Neural crest cell (in vitro differentiated cells): ENCODE data around the gene KYAT1. TPM values are rescaled to one million over a fixed set of nuclear protein-coding genes. Genes with fewer than 3 reads are reported as not detected.

Experiments
- DNase-seq: peaks from one replicate; pipeline ENCODE4 v3.0.0; 2021; ENCODE audit warnings: low read depth, mixed read lengths, low spot score
- H3K27ac Mint-ChIP-seq: one replicate; pipeline ENCODE4 v1.8.0; 2021; ENCODE audit warnings: mild to moderate bottlenecking, mixed read lengths; ENCODE audit not compliant: unreplicated experiment
- H3K27me3 Mint-ChIP-seq: 2 replicates; pipeline ENCODE4 v1.8.0; 2021; ENCODE audit warnings: low read depth, mild to moderate bottlenecking, mixed read lengths
- H3K36me3 Mint-ChIP-seq: 2 replicates; pipeline ENCODE4 v1.8.0; 2021; ENCODE audit warnings: low read depth, mild to moderate bottlenecking, mixed read lengths
- H3K4me1 Mint-ChIP-seq: 2 replicates; pipeline ENCODE4 v1.8.0; 2021; ENCODE audit warnings: mixed read lengths
- H3K4me3 Mint-ChIP-seq: one replicate; pipeline ENCODE4 v1.8.0; 2021; ENCODE audit warnings: mild to moderate bottlenecking, mixed read lengths
- H3K9me3 Mint-ChIP-seq: 2 replicates; pipeline ENCODE4 v1.8.0; 2021; ENCODE audit warnings: mixed read lengths
- total RNA-seq: library from RNA; stranded (reverse); gene quantifications from 2 replicates; pipeline ENCODE4 v1.2.1, GENCODE V29; 2021
- TF ChIP-seq, protein P1 (sequence below): fragments of 200-600 bp; sonication (generic); conservative IDR thresholded peaks from 2 replicates; pipeline ENCODE4 v1.5.0; 2021; ENCODE audit warnings: antibody characterized with exemption, mild to moderate bottlenecking

KYAT1 gene
- total RNA-seq, 1 donor from 2014 or later = 17.7 TPM

DNA sequence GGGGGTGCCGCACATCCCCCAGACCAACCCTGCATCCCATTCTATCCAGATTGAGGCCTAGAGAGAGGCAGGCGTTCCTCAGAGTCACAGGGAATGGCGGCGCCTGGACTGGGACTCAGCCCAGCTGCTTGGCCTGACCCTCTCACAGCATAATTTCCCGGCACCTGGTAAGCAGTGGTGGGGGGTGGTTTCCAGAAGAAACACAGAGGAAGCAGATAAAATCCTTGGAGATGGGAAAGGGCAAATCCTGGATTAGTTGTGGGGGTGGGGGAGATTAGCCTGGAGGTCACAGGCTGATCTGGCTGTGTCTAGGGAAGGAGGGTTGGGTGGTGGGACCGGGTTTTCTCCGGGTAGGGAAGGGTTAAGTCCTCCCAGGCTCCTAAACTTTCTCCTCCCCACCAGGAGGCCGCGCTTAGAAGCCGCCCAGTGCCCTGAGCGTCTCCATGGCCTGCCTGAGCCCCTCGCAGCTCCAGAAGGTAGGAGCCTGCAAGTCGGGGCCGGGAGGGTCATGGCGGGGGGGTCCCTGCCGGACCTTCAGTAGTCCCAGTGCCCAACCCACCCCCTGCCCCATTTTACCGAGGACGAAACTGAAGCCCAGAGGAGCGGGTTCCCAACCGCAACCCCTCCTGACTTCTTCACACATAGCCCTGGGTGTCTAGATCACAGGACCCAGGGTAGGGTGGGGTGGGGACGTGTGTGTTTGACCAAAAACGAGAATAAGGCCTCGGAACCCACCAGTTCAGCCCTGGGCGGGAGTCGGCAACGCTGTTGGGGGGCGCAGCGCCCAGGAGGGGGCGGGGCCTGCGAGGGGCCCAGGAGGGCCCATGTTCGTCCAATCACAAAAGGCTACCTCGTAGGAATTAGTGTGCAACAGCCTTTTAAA, 40.4 kb upstream of the KYAT1 start:
- no peaks in the 10 kb centered on the region for H3K36me3 Mint-ChIP-seq
- peak; percentile 54 for DNase-seq
- H3K27me3 Mint-ChIP-seq = no peaks in the 10 kb centered on the region
- peak overlapping the region; percentile 89 for H3K4me3 Mint-ChIP-seq
- peaks cover 12% of the 10 kb centered on the region for H3K4me1 Mint-ChIP-seq
- H3K27ac Mint-ChIP-seq = peak overlapping the region; percentile 96
- H3K9me3 Mint-ChIP-seq = no peaks in the 10 kb centered on the region
- TF ChIP-seq, protein P1, sequence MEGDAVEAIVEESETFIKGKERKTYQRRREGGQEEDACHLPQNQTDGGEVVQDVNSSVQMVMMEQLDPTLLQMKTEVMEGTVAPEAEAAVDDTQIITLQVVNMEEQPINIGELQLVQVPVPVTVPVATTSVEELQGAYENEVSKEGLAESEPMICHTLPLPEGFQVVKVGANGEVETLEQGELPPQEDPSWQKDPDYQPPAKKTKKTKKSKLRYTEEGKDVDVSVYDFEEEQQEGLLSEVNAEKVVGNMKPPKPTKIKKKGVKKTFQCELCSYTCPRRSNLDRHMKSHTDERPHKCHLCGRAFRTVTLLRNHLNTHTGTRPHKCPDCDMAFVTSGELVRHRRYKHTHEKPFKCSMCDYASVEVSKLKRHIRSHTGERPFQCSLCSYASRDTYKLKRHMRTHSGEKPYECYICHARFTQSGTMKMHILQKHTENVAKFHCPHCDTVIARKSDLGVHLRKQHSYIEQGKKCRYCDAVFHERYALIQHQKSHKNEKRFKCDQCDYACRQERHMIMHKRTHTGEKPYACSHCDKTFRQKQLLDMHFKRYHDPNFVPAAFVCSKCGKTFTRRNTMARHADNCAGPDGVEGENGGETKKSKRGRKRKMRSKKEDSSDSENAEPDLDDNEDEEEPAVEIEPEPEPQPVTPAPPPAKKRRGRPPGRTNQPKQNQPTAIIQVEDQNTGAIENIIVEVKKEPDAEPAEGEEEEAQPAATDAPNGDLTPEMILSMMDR = no peak

DNA sequence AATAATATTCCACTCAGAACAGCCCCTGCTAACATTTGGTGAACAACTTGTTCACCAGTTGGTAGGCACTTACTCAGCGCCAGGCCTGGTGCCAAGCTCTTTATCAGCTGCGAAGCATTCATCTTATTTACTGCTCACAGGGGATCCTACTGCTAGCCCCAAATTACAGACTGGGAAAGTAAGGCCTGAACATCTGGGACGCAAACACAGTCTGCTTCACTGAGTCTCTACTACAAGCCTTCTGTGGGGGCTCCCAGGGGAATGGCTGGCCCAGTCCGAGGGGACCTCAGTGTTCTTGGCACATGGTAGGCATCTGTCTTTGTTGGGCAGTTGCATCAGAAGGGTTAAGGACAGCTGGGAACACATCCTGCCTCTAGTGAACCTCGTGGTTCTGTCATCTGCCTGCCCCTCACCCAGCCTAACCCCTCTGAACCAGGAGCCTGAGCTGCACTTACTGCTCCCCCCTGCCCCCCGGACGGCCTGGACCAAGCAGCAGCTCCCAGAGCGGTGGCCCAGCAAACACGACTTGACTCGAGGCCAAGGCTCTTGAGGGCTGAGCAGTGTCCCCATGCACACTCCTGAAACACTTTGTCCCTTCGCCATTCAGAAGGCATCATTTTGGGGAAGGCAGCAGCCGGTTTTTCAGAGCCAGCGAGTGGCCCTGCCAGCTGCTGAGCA, 38.8 kb upstream of the KYAT1 start, which contains the start of gene PHYHD1:
PHYHD1 (plus strand) TSS at position 602 of the 678 bp plus-strand sequence. CDS start 1,342 bp downstream, outside the sequence.
- Mint-ChIP-seq H3K4me3 (peak within 1 kb of the TSS; percentile 89), H3K9me3 (no peaks in the 10 kb centered on the region), H3K27me3 (no peaks in the 10 kb centered on the region), H3K36me3 (no peaks in the 10 kb centered on the region), H3K27ac (peak within 1 kb of the TSS; percentile 96), H3K4me1 (peaks cover 12% of the 10 kb centered on the region)
- TF ChIP-seq, protein P1 = no peak
- DNase-seq = no peak

DNA sequence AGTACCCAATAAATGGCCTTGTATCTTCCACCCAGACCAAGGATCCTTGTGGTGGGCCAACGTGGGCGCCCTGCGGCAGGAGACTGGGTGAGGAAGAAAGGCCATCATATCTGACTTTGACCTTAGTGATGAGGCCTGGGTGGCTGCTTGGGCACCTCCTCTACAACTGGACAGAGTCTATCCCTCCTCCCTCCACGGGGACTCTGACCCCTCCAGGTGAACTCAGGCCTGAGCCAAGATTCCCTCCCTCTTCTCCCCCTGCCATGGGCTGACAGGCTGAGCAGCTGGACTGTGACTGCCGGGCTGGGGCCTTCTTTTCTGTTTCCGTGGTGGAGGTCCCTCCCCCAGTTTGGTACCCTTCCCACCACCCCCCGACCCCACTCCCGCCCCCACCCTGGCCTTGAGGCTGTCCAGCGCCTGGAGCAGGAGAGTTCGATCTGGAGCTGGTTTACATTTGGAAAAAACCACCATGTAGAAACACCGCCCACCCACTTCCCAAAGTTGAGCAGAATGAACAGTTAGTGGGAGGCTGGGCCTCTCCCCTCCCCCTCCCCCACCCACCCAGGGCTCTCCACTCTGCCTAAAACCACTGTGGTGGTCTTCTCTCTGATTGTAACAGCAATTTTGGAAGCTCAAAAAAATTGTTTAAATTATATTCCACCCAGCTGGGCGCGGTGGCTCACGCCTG, 37.8 kb upstream of the KYAT1 start:
- Mint-ChIP-seq H3K27me3 (no peaks in the 10 kb centered on the region), H3K9me3 (no peaks in the 10 kb centered on the region), H3K27ac (no peak overlapping the region), H3K4me3 (no peak overlapping the region), H3K36me3 (no peaks in the 10 kb centered on the region), H3K4me1 (peaks cover 12% of the 10 kb centered on the region)
- TF ChIP-seq, protein P1 = no peak
- DNase-seq = no peak

DNA sequence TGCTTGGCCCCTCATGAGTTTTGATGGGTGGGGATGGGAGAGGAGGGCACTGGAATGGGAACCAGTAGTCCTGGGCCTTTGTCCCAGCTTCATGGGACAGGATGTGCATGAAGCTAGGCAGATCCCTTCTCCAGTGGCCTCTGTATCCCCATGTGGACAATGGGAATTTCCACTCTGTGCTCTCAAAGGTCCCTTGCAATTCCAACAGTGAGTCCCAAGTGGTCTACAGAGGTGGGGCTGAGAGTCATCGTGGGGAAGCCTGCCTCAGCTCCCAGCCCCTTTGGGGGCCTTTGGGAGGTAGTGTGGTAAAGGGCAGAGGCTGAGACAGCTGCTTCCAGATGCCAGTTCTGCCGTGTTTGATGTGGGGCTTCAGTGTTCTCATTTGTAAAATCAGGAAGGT, 37.2 kb upstream of the KYAT1 start:
- no peak for DNase-seq
- Mint-ChIP-seq H3K9me3 (no peaks in the 10 kb centered on the region), H3K4me3 (no peak overlapping the region), H3K27ac (no peak overlapping the region), H3K4me1 (peaks cover 12% of the 10 kb centered on the region), H3K36me3 (no peaks in the 10 kb centered on the region), H3K27me3 (no peaks in the 10 kb centered on the region)
- TF ChIP-seq, protein P1 = no peak

GRCh38 chr9:128917151-128917849, 35.5 kb upstream of the KYAT1 start:
- Mint-ChIP-seq H3K4me3 (no peak overlapping the region), H3K4me1 (peaks cover 22% of the 10 kb centered on the region), H3K9me3 (no peaks in the 10 kb centered on the region), H3K36me3 (no peaks in the 10 kb centered on the region), H3K27me3 (no peaks in the 10 kb centered on the region), H3K27ac (peak overlapping the region; percentile 84)
- DNase-seq = no peak
- TF ChIP-seq, protein P1 = no peak
